HepG2 (cell line): Measurements from ENCODE around the gene RNF11.

ENCODE experiments used
- CHD2 ChIP-seq: IDR thresholded peaks from 2 replicates; pipeline ENCODE4 v1.6.1; 2011; ENCODE audit warnings: low read depth, low read length, improper control_type of control experiment
- EP300 ChIP-seq, 3 experiments: sonication (generic) in 1 of 3; formaldehyde crosslinking in 1 of 3; IDR thresholded peaks; 2 replicates each; pipeline versions ENCODE4 v1.5.1 to v1.6.1; 2011 to 2020; ENCODE audit warnings: low read depth in 2 of 3, low read length in 2 of 3, borderline replicate concordance in 1 of 3, improper control_type of control experiment in 1 of 3, mild to moderate bottlenecking in 1 of 3, missing genetic modification reagents in 1 of 3, moderate library complexity in 1 of 3
- POGZ ChIP-seq: sonication (generic); formaldehyde crosslinking; IDR thresholded peaks from 2 replicates; pipeline ENCODE4 v1.4.0; 2020; ENCODE audit warnings: mild to moderate bottlenecking, missing genetic modification reagents
- POLR2A ChIP-seq, 2 experiments: IDR thresholded peaks; 2 replicates each; pipeline ENCODE4 v1.6.1; 2011; ENCODE audit warnings: low read depth in 2 of 2, low read length in 2 of 2, mild to moderate bottlenecking in 1 of 2, moderate library complexity in 1 of 2; ENCODE audit not compliant: insufficient read depth in 1 of 2
- SYNCRIP ChIP-seq: fragments of 200-400 bp; formaldehyde crosslinking; IDR thresholded peaks from 2 replicates; pipeline ENCODE4 v1.6.1; 2018; ENCODE audit warnings: mild to moderate bottlenecking, low read depth, low read length; ENCODE audit not compliant: insufficient read depth
- ZFP36 ChIP-seq: fragments of 150-350 bp; IDR thresholded peaks from 2 replicates; pipeline ENCODE4 v1.6.1; 2018; ENCODE audit warnings: borderline replicate concordance, low read length, low read depth; ENCODE audit not compliant: partially characterized antibody
- ZNF431 ChIP-seq: sonication (generic); formaldehyde crosslinking; IDR thresholded peaks from 2 replicates; pipeline ENCODE4 v1.9.0; 2022; ENCODE audit warnings: missing genetic modification reagents, low read depth, mild to moderate bottlenecking, borderline replicate concordance
- ZNF703 ChIP-seq: sonication (generic); formaldehyde crosslinking; IDR thresholded peaks from 2 replicates; pipeline ENCODE4 v1.5.1; 2020; ENCODE audit warnings: missing genetic modification reagents, mild to moderate bottlenecking, moderate library complexity, borderline replicate concordance
- ZNF713 ChIP-seq: sonication (generic); formaldehyde crosslinking; IDR thresholded peaks from 2 replicates; pipeline ENCODE4 v1.4.0; 2020; ENCODE audit warnings: mild to moderate bottlenecking, missing genetic modification reagents

GRCh38 chr1:51234721-51235425 lies 1.2 kb upstream of the RNF11 start:
- no peak for TF ChIP-seq POGZ
- TF ChIP-seq ZNF713 (CRISPR knock-in tag), result no peak
- no peak for TF ChIP-seq ZNF703 (CRISPR knock-in tag)
- no peak for TF ChIP-seq EP300 (IDR thresholded peaks at IDR 0.05; ENCODE audit: low read depth in 2 of 2, low read length in 2 of 2)
- no peak for TF ChIP-seq EP300 (CRISPR knock-in tag; IDR thresholded peaks at IDR 0.05; ENCODE audit: borderline replicate concordance)
- no peak for TF ChIP-seq ZFP36
- no peak for TF ChIP-seq SYNCRIP
- no peak for TF ChIP-seq CHD2
- no peak for TF ChIP-seq POLR2A (IDR thresholded peaks at IDR 0.05; ENCODE audit: insufficient read depth in 1 of 2, low read depth in 2 of 2, low read length in 2 of 2)
- no peak for TF ChIP-seq ZNF431 (CRISPR knock-in tag)
